HG03457 (cell line): ENCODE data around the gene RPL10A.

Experiments used
- ATAC-seq: cut with Tn5 transposase; IDR thresholded peaks from one replicate; pipeline ENCODE4 v1.9.1; 2021; ENCODE audit warnings: moderate number of reproducible peaks; ENCODE audit not compliant: unreplicated experiment

Gene RPL10A

DNA sequence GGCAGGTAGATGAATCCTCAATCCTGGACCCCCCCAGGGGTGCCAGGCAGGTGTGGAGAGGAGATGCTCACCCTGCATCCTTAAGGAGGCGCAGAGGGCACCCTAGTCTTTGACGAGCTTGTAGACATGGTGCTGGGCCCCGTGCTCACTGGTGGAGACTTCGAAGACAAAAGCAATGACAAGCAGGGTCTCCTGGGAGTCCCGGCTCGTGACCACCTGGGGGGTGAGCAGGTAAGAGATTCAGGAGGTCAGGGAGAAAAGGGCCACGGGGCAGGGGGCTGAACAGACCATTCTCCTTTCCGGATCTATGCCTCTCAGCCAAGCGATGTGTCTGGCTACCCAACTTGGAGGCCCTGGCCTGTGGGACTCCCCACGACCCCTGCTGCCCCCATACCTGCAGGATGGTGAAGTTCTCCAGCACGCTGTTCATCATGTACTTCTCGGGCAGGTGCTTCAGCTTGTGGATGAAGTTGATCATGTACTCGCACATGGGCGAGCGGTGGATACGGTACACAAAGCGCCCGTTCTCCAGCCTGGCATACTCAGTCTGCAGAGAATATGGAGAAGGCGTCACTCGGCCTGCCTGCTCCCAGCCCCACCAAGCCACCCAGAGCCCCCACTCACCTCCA lies 6.9 kb downstream of the RPL10A start:
- no peak for ATAC-seq

DNA sequence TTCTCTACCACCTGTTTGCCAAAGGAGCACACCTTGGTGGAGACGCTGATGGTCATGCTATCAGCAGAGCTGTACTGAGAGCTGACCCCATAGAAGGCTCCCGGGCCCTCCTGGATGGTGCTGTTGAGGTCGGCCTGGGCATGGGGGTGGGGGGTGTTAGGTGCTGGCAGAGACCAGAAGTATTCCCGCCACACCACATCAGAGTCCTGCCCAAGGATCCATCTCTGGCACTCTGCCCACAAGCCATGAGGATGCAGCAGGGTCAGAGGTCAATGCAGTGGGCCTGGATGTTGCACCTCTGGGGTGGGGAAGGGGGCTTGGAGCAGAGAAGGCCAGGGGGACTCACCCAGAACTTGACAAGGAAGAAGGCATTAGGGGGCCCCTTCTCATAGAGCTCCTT lies 7.4 kb downstream of the RPL10A start:
- no peak for ATAC-seq

DNA sequence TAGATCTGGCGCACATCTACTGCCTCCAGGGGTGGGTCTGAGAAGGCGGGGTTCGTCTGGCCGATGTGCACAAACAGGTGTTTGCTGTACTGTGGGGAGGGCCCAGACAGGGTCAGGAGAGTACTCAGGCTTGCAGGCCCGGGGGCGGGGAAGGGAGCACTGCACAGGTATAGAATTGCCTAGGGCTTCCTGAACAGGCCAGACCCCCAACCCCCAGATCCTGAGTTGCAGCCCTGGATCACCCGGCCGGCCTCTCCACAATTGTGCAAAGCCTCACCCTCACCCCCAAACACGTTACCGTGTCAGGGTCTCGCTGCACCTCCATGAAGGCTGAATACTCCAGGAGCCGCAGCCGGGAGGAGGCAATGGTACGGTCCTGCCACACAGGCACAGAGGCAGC lies 7.8 kb downstream of the RPL10A start:
- ATAC-seq, result no peak

DNA sequence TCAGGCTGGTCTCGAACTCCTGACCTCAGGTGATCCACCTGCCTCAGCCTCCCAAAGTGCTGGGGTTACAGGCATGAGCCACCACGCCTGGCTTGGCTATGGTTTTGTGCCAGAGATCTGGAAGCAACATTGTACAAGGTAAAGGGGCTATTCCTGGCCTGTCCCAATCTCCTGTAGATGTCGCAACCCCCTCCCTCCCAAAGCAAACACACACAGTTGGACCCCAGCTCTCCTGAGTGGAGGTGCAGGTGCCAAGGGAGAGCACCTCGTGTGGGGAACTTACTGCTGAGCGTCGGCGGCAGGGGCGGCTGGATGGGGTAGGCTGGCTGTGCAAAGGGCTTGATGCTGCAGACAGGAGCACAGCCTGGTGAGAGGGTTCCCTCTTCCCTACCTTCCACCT lies 8.8 kb downstream of the RPL10A start:
- no peak for ATAC-seq

DNA sequence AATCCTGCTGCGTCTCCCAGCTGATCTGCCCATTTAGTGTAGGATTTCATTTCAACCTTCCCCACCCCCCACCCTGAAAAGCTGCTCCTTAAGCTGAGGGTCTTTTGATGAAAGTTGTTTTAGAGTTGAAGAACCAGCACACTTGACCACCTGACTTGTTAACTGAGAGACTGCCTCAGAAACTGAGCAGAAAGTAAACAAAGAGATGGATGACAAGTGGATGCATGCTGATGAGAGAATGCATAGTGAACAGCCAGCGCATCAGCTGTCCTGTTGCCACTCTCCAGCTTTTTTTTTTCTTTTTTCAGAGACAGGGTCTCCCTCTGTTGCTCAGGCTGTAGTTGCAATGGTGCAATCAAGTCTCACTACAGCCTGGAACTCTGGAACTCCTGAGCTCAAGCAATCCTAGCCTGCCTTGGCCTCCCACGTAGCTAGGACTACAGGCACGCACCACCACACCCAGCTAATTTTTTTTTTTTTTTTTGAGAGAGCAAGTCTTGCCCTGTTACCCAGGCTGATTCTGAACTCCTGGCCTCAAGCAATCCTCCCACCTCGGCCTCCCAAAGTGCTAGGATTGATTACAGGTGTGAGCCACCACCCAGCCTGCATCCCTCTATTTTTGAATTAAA lies 9.5 kb downstream of the RPL10A start:
- no peak for ATAC-seq

DNA sequence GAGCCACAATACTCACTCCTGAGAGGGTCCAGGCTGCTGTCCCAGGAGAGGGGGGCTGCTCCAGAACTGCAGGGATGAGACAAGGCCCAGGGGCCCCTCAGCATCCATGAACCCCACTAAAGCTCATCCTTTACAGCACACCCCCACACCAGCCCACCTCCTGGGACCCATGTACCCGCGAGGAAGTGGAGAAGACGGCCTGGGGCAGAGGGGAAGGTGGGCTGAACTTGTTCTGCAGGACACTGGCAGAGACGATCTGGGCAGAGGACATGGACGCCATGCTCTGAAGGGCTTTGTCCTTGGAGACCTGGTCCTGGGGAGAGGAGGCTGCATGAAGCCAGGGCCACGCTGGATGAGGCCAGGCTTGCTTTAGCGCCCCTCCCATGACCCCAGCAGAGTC lies 10.1 kb downstream of the RPL10A start:
- ATAC-seq, result no peak

DNA sequence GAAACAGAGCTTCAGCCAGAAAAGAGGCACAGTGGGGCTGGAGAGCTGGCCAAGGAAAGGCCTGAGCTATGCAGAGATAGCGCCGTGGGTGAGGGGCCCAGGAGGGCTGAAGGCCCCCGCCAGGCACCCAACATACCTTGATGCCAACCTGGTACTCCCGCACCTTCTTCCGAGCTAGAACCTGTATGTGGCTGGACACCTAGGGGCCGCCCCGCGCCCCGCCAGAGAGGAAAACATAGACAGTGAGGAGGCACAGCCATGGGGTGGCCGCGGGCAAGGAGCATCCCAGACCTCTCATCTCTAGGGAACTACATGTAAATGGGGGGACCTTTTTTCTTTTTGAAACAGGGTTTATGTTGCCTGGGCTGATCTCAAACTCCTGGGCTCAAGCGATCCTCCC lies 12.0 kb downstream of the RPL10A start:
- ATAC-seq, result no peak

DNA sequence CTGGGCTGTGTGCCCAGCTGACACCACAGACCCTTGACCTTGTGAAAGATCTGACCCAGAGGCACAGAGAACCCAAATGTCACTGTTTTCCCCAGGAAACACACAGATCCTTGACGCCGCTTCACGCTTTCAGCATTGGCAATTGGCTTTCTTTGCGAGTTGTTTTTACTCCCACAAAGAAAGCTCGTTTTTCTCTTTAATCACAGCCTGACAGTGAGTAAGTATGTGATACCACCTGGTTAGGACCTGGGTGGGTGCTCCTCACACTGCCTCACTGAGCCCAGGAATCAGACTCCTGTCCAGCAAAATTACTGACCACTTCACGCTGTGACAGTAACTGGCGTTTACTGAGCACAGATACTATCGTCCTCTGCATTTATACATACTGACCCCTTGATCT lies 13.0 kb downstream of the RPL10A start:
- no peak for ATAC-seq

DNA sequence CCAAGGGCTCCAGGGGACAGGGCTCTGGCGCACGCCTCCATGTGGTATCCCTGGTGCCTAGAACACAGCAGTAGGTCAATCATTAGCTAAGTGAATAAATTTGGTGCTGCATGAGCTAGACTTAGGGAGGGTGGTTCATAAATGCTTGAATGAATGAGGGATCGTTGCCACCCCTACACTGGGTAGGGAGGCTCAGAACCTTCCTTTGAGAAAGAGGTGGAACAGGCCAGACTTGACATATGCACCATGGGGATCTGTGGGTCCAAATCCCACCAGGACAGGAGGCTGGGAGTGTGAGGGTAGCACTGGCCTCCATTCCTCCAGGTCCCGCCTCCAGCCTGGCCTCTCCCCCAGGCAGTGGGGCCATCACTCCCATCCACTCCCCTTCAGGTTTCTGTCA lies 14.9 kb downstream of the RPL10A start:
- no peak for ATAC-seq

DNA sequence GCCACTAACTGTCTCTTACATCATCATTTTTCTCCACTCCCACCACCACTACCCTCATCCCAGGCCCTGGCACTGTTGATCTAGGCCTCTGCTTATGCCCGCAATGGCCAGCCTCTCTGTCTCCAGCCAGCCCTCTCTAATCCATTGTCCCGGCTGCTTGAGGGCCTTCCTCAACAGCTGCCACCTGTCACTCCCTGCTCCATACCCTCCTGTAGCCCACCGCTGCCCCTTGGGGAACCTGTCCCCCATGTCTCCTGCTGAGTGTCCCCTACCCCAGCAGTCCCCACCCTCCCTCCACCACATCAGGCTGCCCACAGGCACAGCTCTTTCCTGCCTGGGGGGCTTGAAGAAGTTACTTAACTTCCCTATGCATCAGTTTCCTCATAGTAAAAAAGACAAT lies 15.3 kb downstream of the RPL10A start:
- no peak for ATAC-seq

DNA sequence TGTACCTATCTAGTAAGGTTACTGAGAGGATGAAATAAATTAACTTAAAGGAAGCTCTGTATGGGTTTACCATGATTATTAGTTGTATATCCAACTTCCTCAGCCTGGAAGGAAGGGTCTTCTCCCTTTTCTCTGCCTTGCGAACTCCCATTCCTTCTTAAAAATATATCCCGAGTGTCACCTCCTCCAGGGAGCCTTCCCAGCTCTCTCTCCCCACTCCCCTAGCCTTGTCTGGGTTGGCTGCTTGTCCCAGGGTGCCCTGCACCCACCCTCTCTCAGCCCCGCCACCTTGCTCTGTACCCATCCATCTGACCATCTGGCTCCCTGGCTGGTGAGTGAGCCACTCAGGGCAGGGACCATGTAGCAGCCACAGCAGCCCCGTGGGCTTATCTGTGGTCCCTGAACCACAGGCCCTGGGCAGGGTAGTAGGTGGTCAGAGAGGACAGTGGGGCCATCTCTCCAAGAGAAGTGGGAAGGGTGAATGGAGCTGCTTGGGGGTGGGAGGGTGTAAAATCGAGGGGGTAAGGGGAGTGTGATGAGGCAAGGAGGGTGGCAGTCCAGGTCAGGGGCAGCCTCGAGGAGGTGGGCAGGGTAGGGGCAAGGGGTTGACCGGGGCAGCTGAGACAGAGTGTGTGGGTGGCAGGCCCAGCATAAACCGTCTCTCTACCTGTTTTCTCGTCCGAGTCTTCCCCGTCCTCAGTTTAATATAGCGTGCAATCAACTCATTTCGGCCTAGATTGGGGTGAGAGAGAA lies 15.9 kb downstream of the RPL10A start:
- ATAC-seq, result no peak

DNA sequence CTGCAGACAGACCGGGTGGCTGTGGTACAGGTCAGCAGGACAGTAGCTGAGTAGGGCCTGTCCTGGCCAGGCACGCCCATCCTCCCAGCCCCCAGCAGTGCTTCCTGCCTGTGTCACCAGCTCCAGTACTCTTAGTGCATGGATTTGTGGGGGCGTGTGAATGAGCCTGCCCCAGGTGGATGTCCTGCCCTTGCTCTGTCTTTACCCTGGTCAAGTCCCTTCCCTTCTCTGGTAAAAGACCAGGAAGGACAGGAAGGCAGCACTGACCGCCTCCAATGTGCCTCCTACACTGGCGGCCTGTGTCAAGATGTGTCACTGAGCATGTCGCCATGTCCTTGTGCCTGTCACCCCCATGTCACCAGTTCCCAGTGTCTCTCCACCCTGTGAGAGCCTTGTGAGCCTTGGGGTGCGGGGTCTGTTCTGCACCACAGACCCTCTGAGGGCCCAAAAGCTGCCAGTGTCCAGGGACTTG lies 16.8 kb downstream of the RPL10A start:
- no peak for ATAC-seq

DNA sequence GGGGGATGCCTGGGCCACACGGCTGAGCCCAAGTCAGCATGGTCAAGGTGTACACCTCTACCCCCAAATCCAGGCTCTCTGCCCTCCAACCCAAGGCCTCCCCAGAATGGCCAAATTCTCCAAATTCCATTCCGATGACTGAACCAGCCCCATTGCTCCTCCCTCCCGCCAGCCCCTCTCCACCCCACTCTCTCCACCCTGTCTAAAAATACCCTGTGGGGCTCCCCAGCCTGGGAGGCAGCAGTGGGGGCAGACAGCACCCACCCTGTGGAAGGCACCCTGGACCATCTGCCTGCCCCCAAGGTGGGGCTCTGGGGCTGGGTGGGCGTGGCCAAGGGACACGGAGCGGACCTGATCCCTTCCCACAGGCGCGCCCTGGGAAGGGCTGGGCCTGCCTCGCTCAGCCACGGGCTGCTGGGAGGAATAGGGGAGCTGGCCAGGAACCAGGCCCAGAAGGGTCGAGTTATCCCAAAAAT lies 17.2 kb downstream of the RPL10A start:
- no peak for ATAC-seq

DNA sequence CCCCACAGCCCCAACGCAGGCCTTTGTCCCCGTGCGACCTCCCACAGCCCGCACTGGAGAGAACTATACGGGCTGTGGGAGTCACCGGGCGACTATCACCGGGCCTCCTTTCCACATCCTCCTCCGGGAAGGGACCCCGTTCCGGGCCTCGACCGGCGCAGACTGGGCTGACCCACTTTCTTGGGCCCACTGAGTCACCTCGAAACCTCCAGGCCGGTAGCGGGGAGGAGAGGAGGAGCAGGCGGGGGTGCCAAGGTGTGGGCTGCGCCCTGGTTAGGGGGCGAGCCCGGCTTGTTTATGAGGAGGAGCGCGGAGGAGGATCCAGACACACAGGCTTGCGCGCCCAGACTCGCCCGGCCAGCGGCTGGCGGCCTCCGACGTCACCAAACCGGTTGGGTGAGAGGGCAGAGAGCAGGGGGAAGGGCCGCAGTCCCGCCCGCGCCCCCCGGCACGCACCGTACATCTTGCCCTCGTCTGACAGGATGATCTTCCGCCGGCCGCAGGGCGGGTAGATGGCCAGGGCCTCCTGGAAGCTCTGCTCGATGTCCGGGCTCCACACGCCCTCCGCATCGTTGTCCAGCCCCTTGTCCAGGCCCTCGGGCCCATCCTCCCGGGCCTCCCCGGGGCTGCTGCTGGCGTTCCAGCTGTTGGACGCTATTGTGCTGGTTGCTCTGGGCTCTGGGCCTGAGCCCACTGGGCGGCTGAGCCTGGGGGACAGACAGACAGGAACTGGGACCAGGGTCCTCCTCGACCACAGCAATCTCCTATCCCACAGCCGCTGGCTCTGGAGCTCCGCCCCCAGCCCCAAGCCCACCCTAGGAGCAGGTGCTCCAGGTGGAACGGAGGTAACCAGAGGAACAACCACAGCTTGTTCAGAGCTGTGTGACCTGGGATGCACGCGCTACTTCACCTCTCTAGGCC lies 18.1 kb downstream of the RPL10A start:
- ATAC-seq, result no peak

DNA sequence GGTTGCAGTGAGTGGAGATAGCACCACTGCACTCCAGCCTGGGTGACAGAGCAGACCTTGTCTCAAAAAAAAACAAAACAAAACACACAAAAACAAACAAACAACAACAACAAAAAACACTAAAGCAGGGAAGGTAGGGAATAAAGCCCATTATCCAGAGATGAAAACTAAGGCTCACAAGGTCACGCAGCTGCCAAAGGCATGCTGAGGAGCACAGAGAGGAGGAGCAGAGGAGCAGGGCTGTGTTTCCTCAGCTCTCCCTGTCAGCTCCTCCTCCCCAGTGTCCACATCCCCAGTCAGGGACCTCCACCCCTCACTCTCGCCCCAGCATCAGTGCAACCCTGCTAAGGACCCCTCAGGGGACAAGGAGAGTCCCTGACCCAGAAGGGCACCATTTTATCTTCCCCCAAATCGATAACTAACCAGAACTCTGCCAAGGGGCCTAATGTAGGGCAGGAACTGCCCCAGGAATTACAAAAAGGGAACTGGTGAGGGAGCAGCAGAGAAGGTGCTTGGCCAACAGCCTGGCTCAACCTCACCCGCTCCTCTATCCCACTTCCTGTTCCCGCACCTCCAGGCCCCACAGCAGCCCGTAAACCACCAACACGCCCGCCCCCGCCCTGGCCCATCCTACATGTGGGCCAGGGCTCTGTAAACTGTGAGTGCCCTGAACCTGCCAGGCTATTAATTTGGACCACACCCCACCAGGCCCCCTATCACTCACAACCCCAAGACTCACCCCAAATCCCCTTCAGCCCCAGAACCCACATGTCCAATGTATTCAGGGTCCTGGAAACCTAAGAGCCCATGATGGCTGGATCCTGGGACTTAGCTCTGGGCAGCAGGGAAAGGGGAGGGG lies 19.7 kb downstream of the RPL10A start:
- no peak for ATAC-seq

DNA sequence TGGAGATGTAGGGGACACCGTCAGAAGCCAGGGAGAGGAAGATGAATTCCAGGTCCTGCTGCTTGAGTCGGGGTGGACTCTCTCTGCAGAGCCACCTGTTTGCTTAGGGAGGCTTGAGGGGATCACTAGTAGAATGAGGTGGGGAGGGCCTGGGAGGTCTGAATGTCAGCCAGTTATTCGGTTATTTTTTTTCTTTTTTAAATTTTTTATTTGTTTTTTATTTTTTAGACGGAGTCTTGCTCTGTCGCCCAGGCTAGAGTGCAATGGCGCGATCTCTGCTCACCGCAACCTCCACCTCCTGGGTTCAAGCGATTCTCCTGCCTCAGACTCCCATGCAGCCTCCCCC lies 20.3 kb downstream of the RPL10A start:
- ATAC-seq, result no peak

DNA sequence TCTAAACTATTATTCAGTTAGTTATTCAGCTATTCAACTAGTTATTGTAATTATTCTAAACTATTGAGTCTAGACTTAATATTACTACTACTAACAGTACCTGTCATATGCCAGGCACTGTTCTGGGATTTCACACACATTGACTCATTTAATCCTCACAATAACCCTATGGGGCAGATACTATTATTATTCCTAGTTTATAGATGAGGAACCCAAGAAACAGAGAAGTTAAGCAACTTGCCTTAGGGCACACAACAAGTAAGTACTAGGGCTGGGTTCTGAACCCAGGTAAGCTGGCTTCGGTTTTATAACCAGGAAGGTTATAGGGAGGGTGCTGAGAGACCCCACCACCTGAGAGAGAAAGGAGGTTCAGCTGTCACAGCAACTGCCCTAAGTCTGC lies 20.9 kb downstream of the RPL10A start:
- ATAC-seq, result no peak

DNA sequence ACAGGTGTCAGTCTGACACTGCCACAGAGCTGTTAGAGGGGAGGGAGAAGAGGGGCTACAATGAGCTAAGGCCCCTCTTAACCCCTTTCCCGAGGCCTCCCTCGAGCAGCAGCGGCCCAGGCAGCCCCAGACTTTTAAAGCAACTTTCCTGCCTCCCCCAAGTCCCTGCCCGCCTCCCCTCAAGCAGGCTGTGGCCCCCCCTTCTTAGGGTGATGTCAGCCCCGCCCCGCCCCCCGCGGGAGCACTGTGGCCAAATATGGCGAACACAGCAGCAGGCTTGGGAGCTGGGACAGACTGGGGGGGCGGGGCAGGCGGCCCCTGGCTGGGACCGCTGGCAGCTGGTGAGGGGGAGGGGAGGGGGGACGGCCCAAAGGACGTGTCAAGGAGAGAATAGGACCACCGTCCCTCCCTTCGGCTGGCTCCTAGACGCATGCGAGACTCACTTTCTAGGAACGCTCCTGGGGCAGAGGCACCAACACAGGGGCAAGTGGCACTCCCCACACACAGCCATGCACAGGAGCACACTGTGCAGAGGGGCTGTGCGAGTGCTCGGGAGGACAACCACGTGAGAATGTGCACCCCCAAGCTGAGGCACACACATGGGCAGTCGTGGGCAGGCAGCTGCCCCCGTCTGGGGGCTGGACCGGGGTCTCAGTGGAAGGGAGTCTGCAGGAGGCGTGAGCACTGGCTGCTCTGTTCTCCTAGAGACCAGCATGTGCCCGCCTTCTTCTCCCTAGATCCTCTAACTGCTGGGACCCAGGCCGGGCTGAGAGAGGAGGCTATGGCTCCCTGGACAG lies 22.0 kb downstream of the RPL10A start:
- no peak for ATAC-seq

DNA sequence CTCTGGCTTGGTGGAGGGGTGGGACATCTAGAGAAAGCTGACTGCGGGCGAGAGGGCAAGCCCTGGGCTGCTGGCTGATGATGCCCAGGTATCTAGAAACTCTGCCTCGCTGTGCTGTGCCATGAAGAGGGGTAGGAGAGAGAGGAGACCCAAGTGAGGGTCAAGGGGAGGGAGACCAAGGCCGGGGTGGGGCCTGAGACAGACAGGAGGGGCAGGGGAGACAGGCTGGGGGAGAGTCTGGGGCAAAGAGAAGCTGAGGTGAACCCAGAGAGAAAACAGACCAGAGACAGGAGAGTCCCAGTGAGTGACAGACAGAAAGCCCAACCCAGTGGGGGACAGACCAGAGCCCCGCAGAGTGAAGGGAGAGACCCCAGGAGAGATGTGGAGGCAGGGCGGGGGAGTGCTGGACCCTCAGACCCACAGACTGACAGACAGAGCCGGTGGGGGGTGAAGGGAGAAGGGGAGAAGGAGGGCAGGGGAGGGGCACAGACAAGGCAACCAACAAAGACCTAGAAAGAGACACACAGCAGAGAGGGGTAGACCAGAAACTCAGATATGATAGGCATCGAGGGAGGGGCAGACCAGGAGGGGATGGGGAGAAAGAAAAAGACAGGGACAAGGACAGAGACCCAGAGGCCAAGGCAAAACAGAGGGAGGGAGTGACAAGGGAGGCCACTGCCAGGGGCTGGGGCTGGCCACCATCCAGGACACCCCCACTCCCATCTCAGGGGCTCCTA lies 22.8 kb downstream of the RPL10A start:
- no peak for ATAC-seq
